ENCODE measurements around the gene SLC7A4. TPM values are rescaled to one million over a fixed set of nuclear protein-coding genes. Genes with fewer than 3 reads are reported as not detected.
A peak's percentile ranks its signal among the peaks of the same experiment; 100 is the strongest.
"Not testable (repeated sequence)": the region's sequence is repeated elsewhere in the genome, so short reads cannot be mapped to it uniquely, and the experiment has no call there.

The SLC7A4 gene
- total RNA-seq, 1 experiment from 2014 or later, result not detected

DNA sequence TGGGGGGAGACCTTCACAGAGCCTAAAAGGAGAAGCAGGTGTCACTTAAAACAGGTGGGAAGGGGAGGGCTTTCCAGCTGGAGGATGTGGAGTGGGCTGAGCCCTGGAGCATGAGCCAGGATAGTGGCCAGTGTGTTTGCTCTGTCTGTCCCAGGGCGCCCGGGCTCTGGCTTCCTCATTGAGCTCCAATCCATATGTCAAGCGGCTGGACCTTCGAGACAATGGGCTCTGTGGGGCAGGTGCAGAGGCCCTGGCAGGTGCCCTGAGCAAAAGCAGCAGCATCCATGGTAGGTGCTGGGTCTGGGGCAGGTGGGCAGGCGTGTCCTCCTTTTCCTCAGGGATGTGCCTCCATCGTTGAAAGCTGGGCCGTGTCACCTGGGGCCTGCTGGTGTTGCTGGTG is 15.4 kb upstream of the SLC7A4 start:
- in situ Hi-C loops (cut with HindIII; ENCODE audit: low pct_unique_long_range_greater_than_20kb, low sequenced_read_pairs), result no loop called here
- DNase-seq (ENCODE audit: low read depth), result no peak

DNA sequence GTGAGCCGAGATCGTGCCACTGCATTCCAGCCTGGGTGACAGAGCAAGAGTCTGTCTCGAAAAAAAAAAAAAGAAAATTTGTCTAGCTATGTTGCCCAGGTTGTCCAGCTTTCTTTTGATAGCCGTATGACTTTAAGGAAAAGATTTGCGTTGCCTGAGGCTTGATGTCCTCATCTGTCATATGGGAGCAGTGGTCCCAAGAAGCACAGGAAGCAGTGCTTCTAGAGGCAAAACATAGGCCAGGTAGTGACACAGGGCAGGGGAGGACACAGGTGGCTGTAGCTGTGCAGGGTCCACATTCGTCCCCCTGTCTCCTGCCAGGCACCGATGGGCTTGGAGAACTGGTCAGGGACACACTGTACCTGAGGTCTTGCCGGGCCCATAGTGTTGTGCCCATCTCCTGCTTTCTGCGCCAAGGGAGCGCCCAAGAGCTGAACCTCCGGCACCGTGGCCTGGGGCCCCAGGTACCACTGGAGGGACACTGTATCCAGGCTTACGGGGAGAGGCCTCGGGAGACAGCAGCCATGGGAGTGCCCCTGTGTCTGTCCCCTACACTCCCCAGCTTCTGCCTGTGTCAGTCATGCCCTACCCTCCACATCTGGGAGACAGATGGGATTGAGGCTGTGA is 14.8 kb upstream of the SLC7A4 start:
- in situ Hi-C loops (cut with HindIII; ENCODE audit: low pct_unique_long_range_greater_than_20kb, low sequenced_read_pairs), result no loop called here
- no peak for DNase-seq (ENCODE audit: low read depth)

DNA sequence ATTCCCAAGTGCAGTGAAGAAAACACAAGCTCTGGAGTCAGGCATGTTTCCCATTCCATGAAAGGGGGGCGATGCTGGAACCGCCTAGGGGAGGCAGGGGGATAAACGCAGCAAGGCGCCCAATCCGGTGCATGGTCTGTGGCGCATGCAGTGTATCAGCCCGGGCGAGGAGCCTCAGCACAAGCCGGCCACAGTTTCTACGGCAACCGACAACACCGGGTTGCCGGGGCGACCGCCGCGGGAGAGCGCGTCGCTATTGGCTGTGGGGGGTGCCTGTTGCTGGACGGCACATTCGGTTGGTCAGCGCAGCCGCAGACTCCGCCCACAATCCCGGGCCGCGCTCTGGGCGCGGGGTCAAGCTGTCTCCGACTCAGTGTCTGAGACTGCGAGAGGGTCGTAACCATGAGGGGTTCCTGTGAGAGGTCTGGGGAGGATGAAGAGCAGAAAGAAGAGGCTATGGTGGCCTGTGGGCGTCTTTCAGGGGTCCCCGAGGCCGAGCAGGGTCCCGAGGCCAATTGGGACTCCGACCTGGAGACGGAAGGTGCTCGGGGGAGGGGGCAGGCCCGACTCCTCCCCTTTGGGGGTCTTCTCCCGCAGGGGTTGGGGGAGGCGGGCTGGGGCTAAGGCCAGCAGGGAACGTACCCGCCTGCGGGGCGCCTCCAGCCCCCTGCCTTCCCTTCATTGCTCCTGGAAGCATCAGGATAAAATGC is 13.4 kb upstream of the SLC7A4 start, which contains the start of gene LRRC74B:
LRRC74B (plus strand) TSS at position 362 of the 710 bp plus-strand sequence; CDS start at position 403, 41 bp downstream.
- in situ Hi-C loops (cut with HindIII; ENCODE audit: low pct_unique_long_range_greater_than_20kb, low sequenced_read_pairs), result no loop called here
- peak; percentile 92 for DNase-seq (ENCODE audit: low read depth)

DNA sequence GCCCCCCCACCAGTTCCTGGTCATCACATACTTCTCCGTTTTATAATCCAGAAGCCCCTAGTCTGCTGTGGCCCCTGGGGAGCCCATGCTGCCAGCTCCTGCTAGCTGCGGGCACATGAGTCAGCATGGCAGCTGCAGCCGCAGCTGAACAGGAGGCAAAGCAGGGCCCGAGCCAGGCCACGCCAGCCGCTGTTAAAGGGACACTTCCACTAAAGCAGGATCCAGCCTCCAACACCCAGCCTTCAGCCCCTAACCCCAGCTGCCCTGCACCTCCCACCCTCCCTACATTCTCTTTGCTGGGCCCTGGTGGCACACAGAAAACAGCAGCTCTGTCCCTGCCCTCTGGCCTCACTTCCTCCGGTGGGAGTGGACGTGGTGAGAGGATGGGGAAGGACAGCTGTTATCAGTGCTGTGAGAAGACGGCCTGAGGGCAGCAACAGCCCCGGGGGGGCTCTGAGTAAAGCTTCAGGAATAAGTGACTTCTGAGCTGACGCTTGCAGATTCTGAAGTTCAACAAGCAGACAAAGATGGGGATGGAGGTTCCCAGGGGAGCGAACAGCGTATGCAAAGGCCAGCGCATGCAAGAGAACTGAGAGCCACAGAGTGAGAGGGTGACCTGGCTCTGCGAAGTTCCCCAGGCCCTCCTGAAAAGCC is 12.7 kb upstream of the SLC7A4 start:
- in situ Hi-C loops (cut with HindIII; ENCODE audit: low pct_unique_long_range_greater_than_20kb, low sequenced_read_pairs), result no loop called here

DNA sequence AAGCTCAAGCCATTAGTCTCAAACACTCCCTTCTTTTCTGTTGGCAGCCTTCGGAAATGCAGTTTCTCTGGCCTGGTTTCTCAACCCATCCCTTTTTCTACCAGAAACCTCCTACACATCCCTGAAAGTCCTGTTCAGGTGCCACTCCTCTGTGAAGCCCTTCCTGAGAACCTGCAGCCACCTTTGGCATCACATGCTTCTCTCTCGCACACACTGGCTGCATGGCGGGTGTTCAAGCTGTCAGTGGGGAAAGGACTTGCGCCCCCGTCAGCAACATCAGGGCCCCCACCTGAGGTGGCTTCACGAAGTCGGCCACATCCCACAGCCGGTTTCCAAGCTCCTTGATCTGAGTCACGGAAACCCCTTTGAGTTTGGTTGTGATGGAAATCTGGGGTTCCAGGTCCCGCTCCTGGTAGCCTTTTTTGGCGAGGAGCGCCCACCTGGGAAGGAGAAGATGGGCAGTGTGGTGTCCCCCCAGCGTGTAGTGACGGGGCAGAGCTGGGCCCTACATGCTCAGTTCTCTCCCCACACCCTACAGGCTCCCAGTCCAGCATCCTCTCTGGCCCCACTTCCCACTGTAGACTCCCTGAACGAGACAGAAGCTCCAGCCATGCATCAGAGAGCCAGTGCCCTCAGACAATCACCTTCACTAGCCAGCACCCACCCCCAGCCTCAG is 11.6 kb upstream of the SLC7A4 start:
- in situ Hi-C loops (cut with HindIII; ENCODE audit: low pct_unique_long_range_greater_than_20kb, low sequenced_read_pairs), result no loop called here
- no peak for DNase-seq (ENCODE audit: low read depth)

More for the DNA sequence above, 12.7 kb upstream of the SLC7A4 start:
- DNase-seq (ENCODE audit: low read depth), result no peak

DNA sequence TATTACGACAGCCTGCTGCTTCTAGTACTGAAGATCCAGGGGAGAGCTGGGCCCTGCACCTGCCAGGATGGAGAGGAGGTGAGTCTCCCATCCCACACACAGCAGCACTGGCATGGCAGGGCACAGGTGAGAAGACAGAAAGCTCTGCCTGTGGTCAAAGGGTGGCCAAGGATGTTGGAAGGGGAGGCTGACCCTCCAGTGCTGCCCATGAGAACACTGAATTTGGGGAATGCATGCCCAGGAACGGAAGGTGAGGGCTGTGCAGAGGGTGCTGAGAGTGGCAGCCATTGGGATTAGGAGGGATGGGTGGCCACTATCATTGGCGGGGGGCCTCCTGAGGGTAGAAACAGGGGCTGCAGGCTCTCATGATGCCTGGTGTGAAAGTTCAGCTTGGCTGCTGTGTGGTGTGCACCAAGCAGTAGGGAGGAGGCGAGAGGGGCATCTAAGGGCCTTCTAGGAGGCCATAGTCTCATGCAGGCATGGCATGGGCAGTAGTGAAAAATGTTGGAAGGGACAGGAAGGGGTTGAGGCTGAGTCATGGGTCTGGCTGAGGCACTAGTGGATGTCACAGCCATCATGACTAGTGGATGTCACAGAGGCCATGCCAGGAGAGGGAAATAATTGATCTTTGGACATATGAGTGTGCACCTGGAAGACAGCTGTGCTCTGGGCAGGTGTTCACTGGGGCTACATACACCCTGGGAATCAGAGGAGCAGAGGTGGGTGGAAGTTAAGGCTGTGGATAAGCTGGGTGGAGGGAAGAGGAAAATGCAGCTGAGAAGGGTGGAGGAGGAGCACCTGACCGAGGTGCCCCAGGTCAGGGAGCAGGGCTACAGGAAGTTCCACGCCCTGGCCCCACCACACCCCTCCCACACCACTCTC is 10.9 kb upstream of the SLC7A4 start:
- DNase-seq (ENCODE audit: low read depth), result no peak
- in situ Hi-C loops (cut with HindIII; ENCODE audit: low pct_unique_long_range_greater_than_20kb, low sequenced_read_pairs), result no loop called here

DNA sequence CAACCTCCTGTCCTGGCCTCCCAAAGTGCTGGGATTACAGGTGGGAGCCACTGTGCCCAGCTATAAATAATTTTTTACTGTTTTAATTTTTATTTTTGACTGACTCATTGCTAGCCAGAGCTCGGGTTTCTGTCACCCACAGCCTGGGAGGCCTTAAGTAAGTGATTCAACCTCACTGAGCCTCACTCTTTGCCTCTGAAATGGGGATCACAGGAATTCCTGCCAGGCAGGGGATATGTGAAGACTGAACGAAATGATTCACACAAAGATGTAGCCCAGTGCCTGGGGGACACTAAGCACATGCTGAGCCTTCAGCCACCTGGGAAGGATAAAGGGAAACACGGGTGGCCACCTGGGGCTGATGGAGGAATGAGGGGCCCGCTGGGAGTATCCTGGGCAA is 9.6 kb upstream of the SLC7A4 start:
- DNase-seq (ENCODE audit: low read depth), result no peak
- in situ Hi-C loops (cut with HindIII; ENCODE audit: low pct_unique_long_range_greater_than_20kb, low sequenced_read_pairs), result no loop called here

DNA sequence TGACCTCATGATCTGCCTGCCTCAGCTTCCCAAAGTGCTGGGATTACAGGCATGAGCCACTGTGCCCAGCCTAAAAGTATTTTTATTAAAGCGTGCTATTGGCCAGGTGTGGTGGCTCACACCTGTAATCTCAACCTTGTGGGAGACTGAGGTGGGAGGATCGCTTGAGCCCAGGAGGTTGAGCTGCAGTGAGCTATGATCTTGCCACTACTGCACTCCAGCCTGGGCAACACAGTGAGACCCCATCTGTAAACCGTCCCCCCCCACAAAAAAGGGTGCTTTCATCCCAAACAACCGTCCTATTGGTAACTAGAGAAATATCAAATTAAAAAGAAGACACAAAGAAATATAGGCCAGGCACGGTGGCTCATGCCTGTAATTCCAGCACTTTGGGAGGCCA is 6.8 kb upstream of the SLC7A4 start:
- in situ Hi-C loops (cut with HindIII; ENCODE audit: low pct_unique_long_range_greater_than_20kb, low sequenced_read_pairs); DNase-seq (ENCODE audit: low read depth): not testable (repeated sequence)

DNA sequence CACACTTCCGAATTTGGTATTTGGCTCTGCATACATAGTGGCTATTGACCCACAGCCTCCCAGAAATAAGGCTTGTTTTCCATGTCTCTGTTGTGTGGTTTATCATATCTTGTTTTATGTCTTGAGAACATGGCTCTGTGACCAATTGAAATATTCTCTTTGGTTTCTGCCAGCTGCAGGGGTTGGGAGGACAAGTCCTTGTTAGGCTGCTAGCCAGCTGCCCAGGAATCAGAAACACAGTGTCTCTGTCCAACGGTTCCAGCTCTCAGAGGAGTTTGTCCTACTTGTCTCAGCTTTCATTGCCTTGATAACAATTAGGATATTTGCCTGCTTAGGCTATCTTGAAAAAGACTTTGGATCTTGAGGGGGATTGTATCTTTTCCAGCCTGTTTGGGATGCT is 6.0 kb upstream of the SLC7A4 start:
- in situ Hi-C loops (cut with HindIII; ENCODE audit: low pct_unique_long_range_greater_than_20kb, low sequenced_read_pairs), result no loop called here
- DNase-seq (ENCODE audit: low read depth), result no peak

DNA sequence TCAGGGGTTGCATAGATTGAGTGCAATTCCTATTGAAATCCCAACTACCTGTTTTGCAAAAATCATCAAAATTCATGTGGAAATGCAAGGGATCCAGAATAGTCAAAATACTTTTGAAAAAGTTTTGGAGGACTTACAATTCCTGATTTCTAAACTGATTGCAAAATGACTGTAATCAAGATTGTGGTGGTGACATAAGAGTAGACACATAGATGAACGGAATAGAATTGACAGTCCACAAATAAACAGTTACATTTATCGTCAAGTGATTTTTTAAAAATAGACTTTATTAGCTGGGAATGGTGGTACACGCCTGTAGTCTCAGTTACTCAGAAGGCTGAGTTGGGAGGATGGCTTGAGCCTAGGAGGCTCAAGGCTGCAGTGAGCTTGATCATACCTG is 2.6 kb upstream of the SLC7A4 start:
- in situ Hi-C loops (cut with HindIII; ENCODE audit: low pct_unique_long_range_greater_than_20kb, low sequenced_read_pairs), result no loop called here

DNA sequence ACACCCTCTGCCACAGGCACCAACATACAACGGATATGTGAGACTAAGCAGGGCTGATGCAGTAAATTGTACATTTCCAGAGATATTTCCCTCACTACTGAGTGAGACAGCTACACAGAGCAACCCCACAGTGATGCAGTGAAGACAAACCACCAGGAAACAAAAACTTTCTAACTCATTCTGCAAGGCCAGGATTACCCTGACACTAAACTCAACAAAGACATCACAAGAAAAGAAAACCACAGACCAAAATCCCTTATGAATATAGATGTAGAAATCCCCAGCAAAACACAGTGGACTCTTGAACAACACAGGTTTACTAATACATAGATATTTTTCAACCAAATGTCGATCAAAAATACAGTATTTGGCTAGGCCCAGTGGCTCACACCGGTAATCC is 1.5 kb upstream of the SLC7A4 start:
- no peak for DNase-seq (ENCODE audit: low read depth)
- in situ Hi-C loops (cut with HindIII; ENCODE audit: low pct_unique_long_range_greater_than_20kb, low sequenced_read_pairs), result no loop called here

More for the DNA sequence above, 2.6 kb upstream of the SLC7A4 start:
- no peak for DNase-seq (ENCODE audit: low read depth)

DNA sequence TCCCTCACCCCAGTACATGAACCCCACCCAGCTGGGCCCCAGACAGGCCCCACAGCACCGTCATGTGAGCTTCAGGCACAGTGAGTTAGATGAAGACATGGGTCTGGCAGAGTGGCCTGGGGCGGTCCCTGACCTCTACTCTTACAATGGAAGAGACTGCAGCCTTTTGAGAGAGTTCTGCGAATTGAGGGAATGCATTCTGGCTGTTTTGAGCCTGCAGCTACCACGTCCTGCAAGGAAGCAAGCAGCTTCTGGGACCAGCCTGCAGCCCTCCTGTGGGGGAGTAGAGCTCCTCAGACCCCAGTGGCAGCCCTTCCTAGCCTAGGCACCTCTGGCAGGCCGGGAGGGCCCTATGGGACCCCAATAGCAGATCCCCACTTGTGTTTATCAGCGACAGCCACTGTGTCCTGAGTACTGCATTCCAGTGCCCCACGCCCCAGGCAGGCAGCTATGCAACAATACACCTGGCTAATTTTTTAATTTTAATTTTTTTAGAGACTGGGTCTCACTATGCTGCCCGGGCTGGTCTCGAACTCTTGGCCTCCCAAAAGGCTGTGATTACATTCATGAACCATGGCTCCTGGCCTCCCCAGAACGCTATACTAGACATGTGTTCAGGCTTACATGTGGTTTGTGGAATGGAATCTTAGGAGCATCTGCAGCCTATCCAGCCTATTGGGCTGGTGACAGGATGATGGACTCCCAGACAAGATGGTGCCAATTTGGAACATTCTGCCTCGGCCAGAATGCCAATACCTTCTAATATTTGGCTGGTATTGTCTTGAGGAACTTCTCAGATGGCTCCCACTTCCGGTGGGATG is 717 bp upstream of the SLC7A4 start:
- DNase-seq (ENCODE audit: low read depth), result no peak
- in situ Hi-C loops (cut with HindIII; ENCODE audit: low pct_unique_long_range_greater_than_20kb, low sequenced_read_pairs), result no loop called here

DNA sequence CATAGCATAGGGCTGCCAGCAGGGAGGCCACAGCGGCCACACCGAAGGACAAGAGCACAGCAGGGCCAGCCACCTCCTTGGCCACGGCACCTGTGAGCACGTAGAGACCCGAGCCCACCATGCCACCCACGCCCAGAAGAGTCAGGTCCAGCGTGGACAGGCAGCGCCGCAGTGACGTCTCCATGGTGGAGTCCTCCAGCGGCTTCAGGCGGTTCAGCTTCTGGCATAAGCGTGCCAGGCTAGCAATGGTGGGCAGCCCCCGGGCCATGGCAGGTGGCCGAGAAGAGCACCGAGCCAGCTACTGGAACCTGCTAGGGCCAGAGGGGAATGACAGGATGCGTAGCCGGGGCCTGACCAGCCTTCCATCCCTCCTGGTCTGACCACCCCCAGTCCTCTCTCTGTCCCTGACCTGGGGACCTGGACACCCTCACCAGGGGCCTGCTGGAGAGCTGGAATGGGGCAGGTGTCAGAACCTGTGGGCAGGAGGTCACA is 770 bp downstream of the SLC7A4 start:
- in situ Hi-C loops (cut with HindIII; ENCODE audit: low pct_unique_long_range_greater_than_20kb, low sequenced_read_pairs), result no loop called here
- no peak for DNase-seq (ENCODE audit: low read depth)

DNA sequence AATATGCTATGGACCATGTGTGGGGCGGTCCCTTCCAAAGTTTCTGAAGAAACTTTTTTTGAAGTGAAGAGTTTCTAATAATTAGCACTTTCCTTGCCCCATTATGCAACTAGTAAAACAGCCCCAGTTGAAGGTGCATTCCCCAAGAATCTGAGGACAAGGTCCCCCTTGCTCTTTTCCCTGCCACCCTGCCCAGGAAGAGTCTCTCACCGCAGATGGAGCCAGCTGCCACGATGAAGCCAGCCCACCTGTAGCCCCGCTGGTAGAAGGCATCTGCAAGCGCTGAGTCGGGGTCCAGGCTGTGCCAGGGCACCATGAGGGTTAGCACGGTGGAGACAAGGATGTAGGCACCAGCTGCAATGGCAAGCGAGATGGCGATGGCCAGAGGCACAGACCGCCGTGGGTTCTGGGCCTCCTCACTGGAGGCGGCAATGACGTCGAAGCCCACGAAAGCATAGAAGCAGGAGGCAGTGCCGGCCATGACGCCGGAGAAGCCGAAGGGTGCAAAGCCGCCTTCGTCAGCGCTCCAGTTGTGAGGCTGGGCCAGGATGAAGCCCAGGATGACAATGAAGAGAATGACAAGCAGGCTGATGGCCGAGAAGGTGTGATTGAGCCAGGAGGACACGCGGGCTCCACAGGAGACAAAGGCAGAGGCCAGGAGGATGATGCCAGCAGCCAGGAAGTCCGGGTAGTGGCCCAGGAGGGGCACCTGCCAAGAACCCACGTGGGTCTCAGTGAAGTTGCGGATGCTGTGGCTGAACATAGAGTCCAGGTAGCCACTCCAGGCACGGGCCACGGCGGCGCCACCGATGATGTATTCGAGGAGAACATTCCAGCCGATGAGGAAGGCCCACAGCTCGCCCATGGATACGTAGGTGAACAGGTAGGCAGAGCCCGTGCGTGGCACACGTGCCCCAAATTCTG is 1.5 kb downstream of the SLC7A4 start:
- in situ Hi-C loops (cut with HindIII; ENCODE audit: low pct_unique_long_range_greater_than_20kb, low sequenced_read_pairs), result no loop called here
- no peak for DNase-seq (ENCODE audit: low read depth)

DNA sequence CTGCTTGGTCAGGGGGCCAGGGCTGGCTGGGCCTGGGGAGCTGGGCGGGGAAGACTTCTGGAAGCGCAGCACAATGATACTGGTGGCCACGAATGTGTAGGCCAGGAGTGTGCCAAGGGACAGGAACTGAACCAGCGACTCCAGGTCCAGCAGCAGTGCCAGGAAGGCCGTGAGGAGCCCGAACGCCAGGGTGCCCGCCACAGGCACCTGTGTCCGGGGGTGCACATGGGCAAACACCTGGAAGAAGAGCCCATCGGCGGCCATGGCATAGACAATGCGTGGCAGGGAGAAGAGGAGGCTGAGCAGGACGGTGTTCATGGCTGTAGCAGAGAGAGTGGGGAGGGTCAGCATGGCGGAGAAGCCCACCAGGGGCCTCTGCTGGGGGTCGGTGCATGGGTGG is 2.3 kb downstream of the SLC7A4 start:
- in situ Hi-C loops (cut with HindIII; ENCODE audit: low pct_unique_long_range_greater_than_20kb, low sequenced_read_pairs), result no loop called here
- no peak for DNase-seq (ENCODE audit: low read depth)

DNA sequence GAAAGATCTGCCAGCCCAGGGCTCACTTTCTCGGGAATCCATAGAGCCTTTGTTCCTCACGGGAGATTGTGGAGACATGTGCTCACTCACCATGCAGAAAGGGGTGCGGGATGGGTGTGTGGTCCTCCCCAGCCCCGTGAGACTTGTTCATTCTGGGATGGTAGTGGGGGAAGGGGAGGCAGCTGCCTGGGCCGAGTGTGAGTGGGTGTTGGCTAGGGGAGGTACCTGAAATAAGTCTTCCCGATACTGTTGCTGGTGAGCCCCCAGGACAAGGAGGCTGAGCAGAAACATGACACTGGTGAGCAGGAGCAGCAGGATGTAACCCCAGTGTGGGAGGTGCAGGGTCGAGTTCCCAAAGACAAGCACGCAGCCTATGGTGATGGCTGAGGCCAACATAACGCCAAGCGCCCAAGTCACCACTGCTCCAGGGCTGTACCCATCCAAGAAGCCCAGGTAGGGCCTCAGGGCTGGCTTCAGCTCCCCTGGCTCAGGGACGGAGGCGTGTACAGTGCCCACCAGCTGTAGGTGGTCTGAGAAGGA is 2.8 kb downstream of the SLC7A4 start:
- in situ Hi-C loops (cut with HindIII; ENCODE audit: low pct_unique_long_range_greater_than_20kb, low sequenced_read_pairs), result no loop called here

More for the DNA sequence above, 2.8 kb downstream of the SLC7A4 start:
- no peak for DNase-seq (ENCODE audit: low read depth)

Measured in Caki2 (cell line).